GM21825 (cell line): ENCODE data around the gene KRT84.

ENCODE experiments used
- ATAC-seq: cut with Tn5 transposase; IDR thresholded peaks from one replicate; pipeline ENCODE4 v1.9.1; 2021; ENCODE audit warnings: mild to moderate bottlenecking, moderate library complexity; ENCODE audit not compliant: unreplicated experiment

Gene KRT84

GRCh38 chr12:52385226-52385702 lies at the start of gene KRT84:
TSS of gene KRT84 (minus strand) at chr12:52385652. CDS start at chr12:52385585, 67 bp downstream.
- ATAC-seq = no peak

- ATAC-seq = no peak
Measured at GRCh38 chr12:52434760-52435530, 49.5 kb upstream of the KRT84 start.

GRCh38 chr12:52434081-52434733 lies 48.8 kb upstream of the KRT84 start, which contains the start of gene KRT75:
TSS of gene KRT75 (minus strand) at chr12:52434371. CDS start at chr12:52434304, 67 bp downstream.
- no peak for ATAC-seq

GRCh38 chr12:52433501-52434080 lies 48.1 kb upstream of the KRT84 start:
- no peak for ATAC-seq

GRCh38 chr12:52432559-52433207 lies 47.2 kb upstream of the KRT84 start:
- no peak for ATAC-seq

GRCh38 chr12:52428121-52428520 lies 42.7 kb upstream of the KRT84 start:
- ATAC-seq = no peak

- ATAC-seq = no peak
Measured at GRCh38 chr12:52427083-52427482, 41.6 kb upstream of the KRT84 start.

GRCh38 chr12:52426034-52426433 lies 40.6 kb upstream of the KRT84 start:
- ATAC-seq = no peak

- ATAC-seq = no peak
Measured at GRCh38 chr12:52425466-52425865, 40.0 kb upstream of the KRT84 start.

- ATAC-seq = no peak
Measured at GRCh38 chr12:52423661-52424500, 38.4 kb upstream of the KRT84 start.

- no peak for ATAC-seq
Measured at GRCh38 chr12:52423035-52423434, 37.6 kb upstream of the KRT84 start.

GRCh38 chr12:52419656-52420055 lies 34.2 kb upstream of the KRT84 start:
- no peak for ATAC-seq

GRCh38 chr12:52418576-52419110 lies 33.2 kb upstream of the KRT84 start:
- ATAC-seq = no peak

GRCh38 chr12:52417740-52418139 lies 32.3 kb upstream of the KRT84 start:
- ATAC-seq = no peak

- no peak for ATAC-seq
Measured at GRCh38 chr12:52416795-52417194, 31.3 kb upstream of the KRT84 start.

- no peak for ATAC-seq
Measured at GRCh38 chr12:52415870-52416750, 30.7 kb upstream of the KRT84 start.

- ATAC-seq = no peak
Measured at GRCh38 chr12:52414936-52415335, 29.5 kb upstream of the KRT84 start.

- ATAC-seq = no peak
Measured at GRCh38 chr12:52413782-52414345, 28.4 kb upstream of the KRT84 start.

GRCh38 chr12:52413202-52413601 lies 27.8 kb upstream of the KRT84 start:
- ATAC-seq = no peak
